HG02973 (cell line): ENCODE results near the gene ZBTB11.
"Not testable (repeated sequence)": the region's sequence is repeated elsewhere in the genome, so short reads cannot be mapped to it uniquely, and the experiment has no call there.

Experiments
- ATAC-seq: cut with Tn5 transposase; IDR thresholded peaks from one replicate; pipeline ENCODE4 v1.9.1; 2021; ENCODE audit warnings: moderate library complexity; ENCODE audit not compliant: unreplicated experiment

The ZBTB11 gene

GRCh38 chr3:101646726-101647125, 30.2 kb downstream of the ZBTB11 start:
- ATAC-seq = no peak

DNA sequence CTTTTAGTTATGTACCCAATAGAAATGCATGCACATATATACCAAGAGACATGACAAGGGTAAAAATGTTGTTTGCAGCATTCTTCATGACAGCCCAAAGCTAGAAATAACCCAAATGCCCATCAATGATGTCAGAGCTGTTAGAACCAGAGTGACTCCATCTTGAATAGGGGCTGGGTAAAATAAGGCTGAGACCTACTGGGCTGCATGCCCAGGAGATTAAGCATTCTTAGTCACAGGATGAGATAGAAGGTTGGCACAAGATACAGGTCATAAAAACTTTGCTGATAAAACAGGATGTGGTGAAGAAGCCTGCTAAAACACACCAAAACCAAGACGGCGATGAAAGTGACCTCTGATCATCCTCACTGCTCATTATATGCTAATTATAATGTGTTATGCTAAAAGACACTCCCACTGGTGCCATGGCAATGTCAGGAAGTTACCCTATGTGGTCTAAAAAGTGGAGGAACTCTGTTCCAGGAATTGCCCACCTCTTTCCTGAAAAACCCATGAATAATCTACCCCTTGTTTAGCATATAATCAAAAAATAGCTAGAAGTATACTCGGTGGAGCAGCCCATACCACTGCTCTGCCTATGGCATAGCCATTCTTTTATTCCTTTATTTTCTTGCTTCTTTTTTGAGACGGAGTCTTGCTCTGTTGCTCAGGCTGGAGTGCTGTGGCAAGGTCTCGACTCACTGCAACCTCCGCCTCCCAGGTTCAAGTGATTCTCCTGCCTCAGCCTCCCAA, 32.9 kb downstream of the ZBTB11 start:
- ATAC-seq = no peak

DNA sequence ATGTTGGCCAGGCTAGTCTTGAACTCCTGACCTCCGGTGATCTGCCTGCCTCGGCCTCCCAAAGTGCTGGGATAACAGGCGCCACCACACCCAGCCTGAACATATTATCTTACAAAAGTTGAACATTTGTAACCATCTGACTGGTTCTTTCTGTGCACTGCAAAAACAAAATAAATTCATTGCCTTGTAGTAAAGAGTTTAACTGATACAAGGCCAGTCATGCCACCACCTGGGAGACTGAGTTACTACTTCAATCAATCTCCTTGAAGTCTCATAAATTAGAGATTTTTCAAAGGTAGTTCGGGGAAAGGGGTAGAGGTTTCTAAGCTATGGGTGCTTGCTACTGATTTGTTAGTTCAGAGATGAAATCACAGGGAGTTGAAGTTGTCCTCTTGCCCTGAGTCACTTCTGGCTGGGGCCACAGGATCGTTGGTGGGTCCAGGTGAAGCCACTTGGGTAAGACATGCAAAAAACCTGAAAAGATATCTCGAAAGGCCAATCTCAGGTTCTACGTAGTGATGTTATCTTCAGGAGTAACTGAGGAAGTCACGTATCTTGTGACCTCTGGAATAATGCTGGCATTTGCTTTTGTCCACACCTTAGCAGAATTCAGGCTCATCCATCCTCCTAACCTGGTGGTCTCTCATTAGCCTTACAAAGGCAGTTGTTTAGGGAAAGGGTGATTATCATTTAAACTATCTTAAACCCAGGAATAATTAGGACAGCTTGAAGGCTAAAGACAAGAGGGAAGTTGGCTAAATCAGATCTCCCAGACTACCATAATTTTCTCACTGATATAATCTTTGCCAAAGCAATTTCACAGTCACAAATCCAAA, 33.7 kb downstream of the ZBTB11 start:
- ATAC-seq = no peak

DNA sequence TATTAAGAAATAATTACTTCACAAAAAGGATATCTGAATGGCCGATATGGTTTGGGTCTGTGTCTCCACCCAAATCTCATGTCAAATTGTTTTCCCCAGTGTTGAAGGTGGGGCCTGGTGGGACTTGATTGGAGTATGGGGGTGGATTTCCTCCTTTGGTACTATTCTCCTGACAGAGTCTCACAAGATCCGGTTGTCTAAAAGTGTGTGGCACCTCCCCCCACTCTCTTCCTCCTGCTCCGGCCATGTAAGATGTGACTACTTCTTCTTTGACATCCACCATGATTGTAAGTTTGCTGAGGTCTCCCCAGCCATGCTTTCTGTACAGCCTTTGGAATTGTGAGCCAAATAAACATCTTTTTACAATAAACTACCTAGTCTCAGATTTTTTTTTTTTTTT, 34.5 kb downstream of the ZBTB11 start:
- ATAC-seq = no peak

GRCh38 chr3:101641397-101642115, 35.4 kb downstream of the ZBTB11 start:
- ATAC-seq = not testable (repeated sequence)

DNA sequence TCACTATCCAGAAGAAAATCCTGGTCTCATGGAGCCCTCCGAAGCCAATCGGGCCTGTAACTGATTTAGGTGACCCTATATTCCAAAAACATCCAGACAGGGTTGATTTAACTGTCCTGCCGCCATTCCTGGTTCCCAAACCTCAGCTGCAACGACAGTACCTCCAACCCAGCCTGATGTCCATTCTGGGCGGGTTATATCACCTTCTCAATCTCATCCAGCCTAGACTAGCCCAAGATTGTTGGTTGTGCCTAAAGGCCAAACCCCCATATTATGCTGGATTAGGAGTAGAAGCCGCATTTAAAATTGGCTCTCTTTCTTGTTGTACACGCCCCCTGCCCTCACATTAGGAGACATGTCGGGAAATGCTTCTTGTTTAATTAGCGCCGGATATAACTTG, 36.7 kb downstream of the ZBTB11 start:
- no peak for ATAC-seq

DNA sequence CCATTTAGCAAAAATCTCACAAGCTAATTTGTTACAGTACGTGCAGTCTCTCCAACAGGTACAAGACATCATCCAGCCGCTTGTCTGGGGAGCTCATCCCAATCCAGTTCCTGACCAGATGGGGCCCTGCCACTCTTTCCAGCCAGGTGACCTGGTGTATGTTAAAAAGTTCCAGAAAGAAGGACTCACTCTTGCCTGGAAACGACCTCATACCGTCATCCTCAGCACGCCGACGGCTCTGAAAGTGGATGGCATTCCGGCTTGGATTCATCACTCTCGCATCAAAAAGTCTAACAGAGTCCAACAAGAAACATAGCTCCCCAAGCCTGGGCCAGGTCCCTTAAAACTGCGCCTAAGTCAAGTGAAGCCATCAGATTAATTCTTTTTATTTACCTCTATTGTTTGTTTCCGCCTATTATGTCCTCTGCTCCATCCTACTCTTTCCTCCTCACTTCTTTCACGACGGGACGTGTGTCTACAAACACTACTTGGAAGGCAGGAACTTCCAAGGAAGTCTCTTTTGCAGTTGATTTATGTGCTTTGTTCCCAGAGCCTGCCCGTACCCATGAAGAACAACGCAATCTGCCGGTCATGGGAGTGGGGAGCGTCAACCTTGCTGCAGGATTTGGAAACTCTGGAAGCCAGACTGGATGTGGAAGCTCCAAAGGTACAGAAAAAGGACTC, 37.5 kb downstream of the ZBTB11 start:
- ATAC-seq = no peak

DNA sequence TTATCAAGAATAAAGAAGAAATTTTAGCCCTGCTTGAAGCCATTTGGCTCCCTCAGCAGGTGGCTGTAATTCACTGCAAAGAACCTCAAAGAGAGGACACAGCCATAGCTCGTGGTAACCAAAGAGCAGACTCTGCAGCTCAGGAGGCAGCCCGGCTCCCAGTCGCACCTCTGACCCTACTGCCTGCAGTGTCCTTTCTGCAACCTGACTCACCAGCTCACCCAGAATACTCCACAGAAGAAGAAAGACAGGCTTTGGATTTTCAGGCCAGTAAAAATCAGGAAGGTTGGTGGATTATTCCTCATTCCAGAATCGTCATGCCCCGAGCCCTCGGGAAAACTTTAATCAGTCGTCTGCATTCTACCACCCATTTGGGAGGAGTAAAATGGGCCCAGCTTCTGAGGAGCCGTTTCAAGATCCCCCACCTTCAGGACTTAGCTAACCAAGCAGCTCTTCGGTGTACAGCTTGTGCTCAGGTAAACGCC, 38.6 kb downstream of the ZBTB11 start:
- ATAC-seq = no peak

- ATAC-seq = no peak
Observed at GRCh38 chr3:101637451-101637850, 39.5 kb downstream of the ZBTB11 start.

DNA sequence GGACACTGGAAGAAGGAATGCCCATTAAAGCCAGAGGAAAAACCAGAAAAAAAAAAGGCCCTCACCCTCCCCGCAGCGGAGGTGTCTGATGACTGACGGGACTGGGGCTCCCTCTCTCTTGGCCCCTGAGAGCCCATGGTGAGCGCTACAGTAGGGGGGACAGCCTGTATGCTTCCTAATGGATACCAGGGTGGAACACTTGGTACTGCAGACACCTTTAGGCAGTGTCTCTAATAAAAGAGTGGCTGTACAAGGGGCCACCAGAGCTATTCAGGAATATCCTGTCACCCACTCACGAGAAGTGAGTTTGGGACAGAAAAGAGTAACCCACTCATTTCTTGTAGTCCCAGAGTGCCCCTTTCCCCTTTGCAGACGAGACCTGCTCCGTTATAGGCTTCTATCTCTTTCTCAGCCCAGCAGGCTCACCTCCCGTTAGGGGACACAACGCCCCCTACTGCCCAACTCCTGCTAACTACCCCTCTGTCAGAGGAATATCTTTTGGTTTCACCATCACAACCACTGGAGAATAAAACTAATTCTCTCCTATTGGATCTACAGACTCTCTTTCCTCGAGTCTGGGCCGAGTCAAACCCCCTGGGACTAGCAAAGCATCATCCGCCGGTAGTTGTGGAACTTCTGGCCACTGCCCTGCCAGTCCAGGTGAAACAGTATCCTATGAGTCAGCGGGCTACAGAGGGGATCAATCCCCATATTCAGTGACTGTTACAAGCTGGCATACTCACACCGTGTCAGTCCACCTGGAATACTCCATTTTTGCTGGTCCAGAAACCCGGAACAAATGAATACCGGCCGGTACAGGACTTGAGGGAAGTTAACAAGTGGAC, 40.8 kb downstream of the ZBTB11 start:
- peak; percentile 93 for ATAC-seq

- ATAC-seq = no peak
Observed at GRCh38 chr3:101635345-101635744, 41.6 kb downstream of the ZBTB11 start.

DNA sequence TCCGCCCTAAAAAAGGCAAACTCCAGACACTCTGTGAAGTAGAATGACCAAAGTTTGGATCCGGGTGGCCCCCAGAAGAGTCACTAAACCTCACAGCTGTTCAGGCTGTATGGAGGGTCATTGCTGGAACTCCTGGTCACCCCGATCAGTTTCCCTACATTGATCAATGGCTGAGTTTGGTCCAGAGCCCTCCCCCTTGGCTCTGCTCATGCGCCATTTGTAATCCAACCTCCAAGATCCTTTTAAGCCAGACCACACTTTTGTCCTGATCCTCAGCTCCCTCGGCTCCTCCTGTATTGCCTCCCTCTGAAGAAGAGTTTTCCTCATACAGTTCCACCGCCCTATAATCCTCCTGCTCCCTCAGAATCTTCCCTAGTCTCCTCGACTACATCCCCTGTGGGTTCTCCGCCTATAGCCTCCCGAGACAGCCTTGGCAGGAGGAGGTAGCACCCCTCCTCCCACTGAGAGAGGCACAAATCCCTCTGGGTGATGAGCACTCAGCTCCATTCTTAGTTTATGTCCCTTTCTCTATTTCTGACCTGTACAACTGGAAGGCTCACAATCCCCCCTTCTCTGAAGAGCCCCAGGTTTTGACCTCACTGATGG, 42.2 kb downstream of the ZBTB11 start:
- no peak for ATAC-seq

GRCh38 chr3:101633186-101633585, 43.7 kb downstream of the ZBTB11 start:
- ATAC-seq = no peak

- no peak for ATAC-seq
Observed at GRCh38 chr3:101632586-101632985, 44.3 kb downstream of the ZBTB11 start.

DNA sequence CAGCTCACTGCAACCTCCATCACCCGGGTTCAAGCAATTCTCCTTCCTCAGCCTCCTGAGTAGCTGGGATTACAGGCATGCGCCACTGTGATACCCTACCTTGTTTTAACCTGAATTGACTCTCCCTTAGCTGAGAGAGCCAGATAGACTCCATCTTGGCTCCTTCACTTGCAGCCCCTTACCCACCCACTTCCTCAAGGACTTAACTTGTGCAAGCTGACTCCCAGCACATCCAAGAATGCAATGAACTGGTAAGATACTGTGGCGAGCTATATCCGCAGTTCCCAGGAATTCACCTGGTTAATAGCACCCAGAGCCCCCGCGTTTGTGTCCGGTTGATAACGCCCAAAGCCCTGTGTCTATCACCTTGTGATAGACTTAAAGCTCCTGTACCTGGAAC, 45.0 kb downstream of the ZBTB11 start:
- not testable (repeated sequence) for ATAC-seq

- ATAC-seq = no peak
Observed at GRCh38 chr3:101631098-101631796, 45.7 kb downstream of the ZBTB11 start.

- ATAC-seq = no peak
Observed at GRCh38 chr3:101629219-101629618, 47.7 kb downstream of the ZBTB11 start.

GRCh38 chr3:101625879-101626278, 51.1 kb downstream of the ZBTB11 start:
- ATAC-seq = no peak

GRCh38 chr3:101624857-101625256, 52.1 kb downstream of the ZBTB11 start:
- no peak for ATAC-seq
